GM12801 (cell line): ENCODE measurements around the gene FARS2.

ENCODE experiments used
- TF ChIP-seq, protein P1 (sequence below): IDR thresholded peaks from one replicate; pipeline ENCODE4 v1.5.1; 2011; ENCODE audit warnings: control low read depth; ENCODE audit not compliant: insufficient read length; ENCODE audit errors: extremely low read depth

Gene FARS2

DNA sequence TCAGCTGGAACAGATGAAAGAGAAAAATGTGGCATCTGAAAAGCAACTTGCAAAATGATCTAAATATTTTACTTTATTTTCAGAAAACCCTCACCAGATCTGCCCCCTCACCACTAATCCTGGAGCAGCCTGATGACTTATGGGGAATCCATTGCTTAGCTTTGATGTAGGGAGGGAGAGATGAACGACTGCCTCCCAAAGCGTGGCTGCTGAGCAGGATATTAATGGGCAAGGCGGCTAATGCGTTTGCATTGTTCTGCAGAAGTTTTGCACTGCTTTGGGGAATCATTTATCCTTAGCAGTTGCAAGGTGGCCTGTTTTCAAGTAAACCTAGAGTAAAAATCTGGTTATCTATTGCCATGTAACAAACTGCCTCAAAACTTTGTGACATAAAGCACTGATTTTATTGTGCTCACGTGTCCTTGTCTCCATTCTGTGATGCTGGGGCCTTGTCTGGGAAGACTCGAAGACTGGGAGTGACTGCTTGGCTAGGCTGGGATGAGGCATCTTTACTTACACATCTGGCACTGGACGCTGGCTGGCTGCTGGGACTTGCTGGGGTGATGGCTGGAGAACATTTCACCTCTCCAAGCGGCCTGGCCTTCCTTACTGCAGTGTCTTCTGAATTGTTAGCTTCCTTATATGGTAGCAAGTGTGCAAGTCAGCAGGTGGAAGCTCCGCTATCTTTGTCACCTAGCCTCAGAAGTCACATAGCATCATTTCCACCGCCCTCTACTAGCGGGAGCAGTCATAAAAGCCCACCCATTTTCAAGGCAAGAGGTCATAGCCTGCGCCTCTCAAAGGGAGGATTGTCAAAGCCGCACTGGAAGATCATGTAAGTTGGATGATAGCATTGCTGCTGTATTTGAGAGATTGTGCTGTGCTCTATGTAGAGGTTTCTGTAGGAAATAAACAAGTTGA lies 432.2 kb downstream of the FARS2 start:
- TF ChIP-seq, protein P1, sequence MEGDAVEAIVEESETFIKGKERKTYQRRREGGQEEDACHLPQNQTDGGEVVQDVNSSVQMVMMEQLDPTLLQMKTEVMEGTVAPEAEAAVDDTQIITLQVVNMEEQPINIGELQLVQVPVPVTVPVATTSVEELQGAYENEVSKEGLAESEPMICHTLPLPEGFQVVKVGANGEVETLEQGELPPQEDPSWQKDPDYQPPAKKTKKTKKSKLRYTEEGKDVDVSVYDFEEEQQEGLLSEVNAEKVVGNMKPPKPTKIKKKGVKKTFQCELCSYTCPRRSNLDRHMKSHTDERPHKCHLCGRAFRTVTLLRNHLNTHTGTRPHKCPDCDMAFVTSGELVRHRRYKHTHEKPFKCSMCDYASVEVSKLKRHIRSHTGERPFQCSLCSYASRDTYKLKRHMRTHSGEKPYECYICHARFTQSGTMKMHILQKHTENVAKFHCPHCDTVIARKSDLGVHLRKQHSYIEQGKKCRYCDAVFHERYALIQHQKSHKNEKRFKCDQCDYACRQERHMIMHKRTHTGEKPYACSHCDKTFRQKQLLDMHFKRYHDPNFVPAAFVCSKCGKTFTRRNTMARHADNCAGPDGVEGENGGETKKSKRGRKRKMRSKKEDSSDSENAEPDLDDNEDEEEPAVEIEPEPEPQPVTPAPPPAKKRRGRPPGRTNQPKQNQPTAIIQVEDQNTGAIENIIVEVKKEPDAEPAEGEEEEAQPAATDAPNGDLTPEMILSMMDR, result no peak

- TF ChIP-seq, protein P1, result no peak
These were observed 434.2 kb downstream of the FARS2 start for GRCh38 chr6:5695260-5696245.

GRCh38 chr6:5697508-5697907 lies 436.2 kb downstream of the FARS2 start:
- TF ChIP-seq, protein P1, result no peak

GRCh38 chr6:5698318-5698717 lies 437.0 kb downstream of the FARS2 start:
- TF ChIP-seq, protein P1, result no peak

- TF ChIP-seq, protein P1, result no peak
These were observed 439.9 kb downstream of the FARS2 start for GRCh38 chr6:5701174-5701573.

DNA sequence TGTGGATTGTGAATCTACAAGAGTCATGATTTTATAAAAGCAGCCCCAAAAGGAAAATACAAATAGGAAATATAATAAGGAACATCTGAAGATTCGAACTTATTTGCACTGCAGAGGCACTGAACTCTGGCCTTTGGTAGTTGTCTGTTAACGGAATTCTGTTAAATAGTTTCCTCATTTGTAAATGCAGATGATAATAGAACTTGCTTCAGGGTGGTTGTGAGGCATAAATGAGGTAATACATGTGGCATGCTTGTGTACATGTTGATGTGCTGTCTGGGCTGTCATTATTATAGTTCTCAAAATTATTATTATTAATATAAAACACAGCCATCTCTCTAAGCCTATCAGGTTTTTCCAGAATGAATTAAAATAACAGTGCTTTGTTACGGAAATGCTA lies 443.4 kb downstream of the FARS2 start:
- TF ChIP-seq, protein P1, result no peak

DNA sequence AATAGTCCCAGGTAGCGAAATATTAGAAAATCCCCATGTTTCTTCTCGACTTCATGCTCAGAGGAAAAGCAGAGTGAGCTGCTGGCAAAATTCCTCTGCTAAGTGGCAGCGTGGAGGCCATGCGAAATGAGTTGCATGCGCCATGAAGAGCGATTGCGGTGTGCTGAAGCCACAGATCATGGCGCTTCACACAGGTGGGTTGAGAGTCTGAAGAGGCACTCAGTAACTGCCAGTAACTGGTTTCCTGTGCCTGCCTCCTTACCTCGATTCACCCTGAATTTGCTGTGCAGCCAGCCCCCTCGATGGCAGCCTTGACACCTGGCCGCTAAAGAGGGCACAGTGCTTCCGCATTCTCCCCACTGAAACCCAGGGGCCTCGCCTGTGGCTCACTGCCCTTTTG lies 443.9 kb downstream of the FARS2 start:
- TF ChIP-seq, protein P1, result no peak
